ENCODE measurements around the gene PIAS3.

DNA sequence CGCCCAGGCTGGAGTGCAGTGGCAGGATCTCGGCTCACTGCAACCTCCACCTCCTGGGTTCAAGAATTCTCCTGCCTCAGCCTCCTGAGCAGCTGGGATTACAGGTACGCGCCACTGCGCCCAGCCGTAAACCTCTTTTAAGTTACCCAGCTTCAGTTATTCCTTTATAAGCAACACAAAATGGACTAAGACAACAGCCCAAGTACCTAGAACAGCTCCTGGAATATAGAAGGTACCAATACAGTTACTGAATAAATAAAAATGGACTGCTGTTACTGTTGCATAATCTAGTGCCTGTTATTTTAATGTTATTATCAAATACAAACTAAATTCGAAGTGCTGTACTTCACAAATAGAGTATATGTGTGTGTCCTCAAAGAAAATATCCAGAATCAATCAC is 52.0 kb downstream of the PIAS3 start:
- TF ChIP-seq POLR2A (IDR thresholded peaks at IDR 0.05): no peak
- TF ChIP-seq, protein P1, sequence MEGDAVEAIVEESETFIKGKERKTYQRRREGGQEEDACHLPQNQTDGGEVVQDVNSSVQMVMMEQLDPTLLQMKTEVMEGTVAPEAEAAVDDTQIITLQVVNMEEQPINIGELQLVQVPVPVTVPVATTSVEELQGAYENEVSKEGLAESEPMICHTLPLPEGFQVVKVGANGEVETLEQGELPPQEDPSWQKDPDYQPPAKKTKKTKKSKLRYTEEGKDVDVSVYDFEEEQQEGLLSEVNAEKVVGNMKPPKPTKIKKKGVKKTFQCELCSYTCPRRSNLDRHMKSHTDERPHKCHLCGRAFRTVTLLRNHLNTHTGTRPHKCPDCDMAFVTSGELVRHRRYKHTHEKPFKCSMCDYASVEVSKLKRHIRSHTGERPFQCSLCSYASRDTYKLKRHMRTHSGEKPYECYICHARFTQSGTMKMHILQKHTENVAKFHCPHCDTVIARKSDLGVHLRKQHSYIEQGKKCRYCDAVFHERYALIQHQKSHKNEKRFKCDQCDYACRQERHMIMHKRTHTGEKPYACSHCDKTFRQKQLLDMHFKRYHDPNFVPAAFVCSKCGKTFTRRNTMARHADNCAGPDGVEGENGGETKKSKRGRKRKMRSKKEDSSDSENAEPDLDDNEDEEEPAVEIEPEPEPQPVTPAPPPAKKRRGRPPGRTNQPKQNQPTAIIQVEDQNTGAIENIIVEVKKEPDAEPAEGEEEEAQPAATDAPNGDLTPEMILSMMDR (IDR thresholded peaks at IDR 0.05): no peak
